Measurements from ENCODE around the gene SLC35E4. TPM values are rescaled to one million over a fixed set of nuclear protein-coding genes. Genes with fewer than 3 reads are reported as not detected.

SLC35E4 gene
- total and polyA plus RNA-seq, 2 donors, result 1.6 to 5.3 TPM

- peak; percentile 35 for DNase-seq (ENCODE audit: extremely low spot score)
- Histone ChIP-seq H3K27ac (ENCODE audit: low read depth) (no peak overlapping the region), H3K4me1 (ENCODE audit: insufficient read depth) (no peaks in the 10 kb centered on the region), H3K4me3 (ENCODE audit: low read depth, low read length) (no peak overlapping the region), H3K36me3 (ENCODE audit: insufficient read depth) (no peaks in the 10 kb centered on the region)
- WGBS, result 67% methylated on average over 7 of the region's 7 CpGs
These were observed 13.9 kb downstream of the SLC35E4 start for GRCh38 chr22:30649430-30650007.

- H3K4me1 ChIP-seq (ENCODE audit: insufficient read depth), result no peaks in the 10 kb centered on the region
- H3K36me3 ChIP-seq (ENCODE audit: insufficient read depth), result no peaks in the 10 kb centered on the region
- WGBS, result 55% methylated on average over 5 of the region's 5 CpGs
- DNase-seq (ENCODE audit: extremely low spot score), result no peak
- no peak overlapping the region for H3K27ac ChIP-seq (ENCODE audit: low read depth)
- H3K4me3 ChIP-seq (ENCODE audit: low read depth, low read length), result no peak overlapping the region
These were observed 15.0 kb downstream of the SLC35E4 start for GRCh38 chr22:30650508-30651116.

- DNase-seq (ENCODE audit: extremely low spot score), result no peak
- Histone ChIP-seq H3K36me3 (ENCODE audit: insufficient read depth) (no peaks in the 10 kb centered on the region), H3K27ac (ENCODE audit: low read depth) (no peak overlapping the region), H3K4me3 (ENCODE audit: low read depth, low read length) (no peak overlapping the region), H3K4me1 (ENCODE audit: insufficient read depth) (no peaks in the 10 kb centered on the region)
- WGBS, result 81% methylated on average over 2 of the region's 2 CpGs
These were observed 17.3 kb downstream of the SLC35E4 start for GRCh38 chr22:30652852-30653251.

DNA sequence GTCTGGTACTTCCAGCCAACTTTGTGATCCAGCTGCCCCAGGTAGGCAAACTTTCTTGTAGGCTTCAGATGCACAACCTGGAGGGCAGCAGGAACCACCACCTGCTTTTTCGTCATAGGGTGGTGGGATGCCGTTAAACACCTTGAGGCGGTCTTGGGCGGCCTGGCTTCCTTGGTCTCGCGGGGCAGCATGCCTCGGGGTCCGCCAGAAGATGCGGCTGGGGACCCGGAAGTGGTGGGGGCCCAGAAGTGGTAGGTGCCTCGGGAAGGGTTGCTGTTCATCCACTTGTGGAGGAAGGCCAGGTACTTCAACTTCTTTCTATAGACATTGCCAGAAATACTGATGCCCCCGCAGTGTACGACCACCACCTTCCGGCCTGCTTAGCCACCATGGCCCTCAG, 18.8 kb downstream of the SLC35E4 start:
- no peak overlapping the region for H3K27ac ChIP-seq (ENCODE audit: low read depth)
- DNase-seq (ENCODE audit: extremely low spot score), result no peak
- H3K4me1 ChIP-seq (ENCODE audit: insufficient read depth), result no peaks in the 10 kb centered on the region
- H3K4me3 ChIP-seq (ENCODE audit: low read depth, low read length), result no peak overlapping the region
- no peaks in the 10 kb centered on the region for H3K36me3 ChIP-seq (ENCODE audit: insufficient read depth)
- WGBS, result 98% methylated on average over 14 of the region's 14 CpGs

GRCh38 chr22:30655532-30655931, 20.0 kb downstream of the SLC35E4 start:
- 71% methylated on average over 3 of the region's 3 CpGs for WGBS
- no peaks in the 10 kb centered on the region for H3K36me3 ChIP-seq (ENCODE audit: insufficient read depth)
- no peak for DNase-seq (ENCODE audit: extremely low spot score)
- no peak overlapping the region for H3K4me3 ChIP-seq (ENCODE audit: low read depth, low read length)
- no peak overlapping the region for H3K27ac ChIP-seq (ENCODE audit: low read depth)
- H3K4me1 ChIP-seq (ENCODE audit: insufficient read depth), result no peaks in the 10 kb centered on the region

DNA sequence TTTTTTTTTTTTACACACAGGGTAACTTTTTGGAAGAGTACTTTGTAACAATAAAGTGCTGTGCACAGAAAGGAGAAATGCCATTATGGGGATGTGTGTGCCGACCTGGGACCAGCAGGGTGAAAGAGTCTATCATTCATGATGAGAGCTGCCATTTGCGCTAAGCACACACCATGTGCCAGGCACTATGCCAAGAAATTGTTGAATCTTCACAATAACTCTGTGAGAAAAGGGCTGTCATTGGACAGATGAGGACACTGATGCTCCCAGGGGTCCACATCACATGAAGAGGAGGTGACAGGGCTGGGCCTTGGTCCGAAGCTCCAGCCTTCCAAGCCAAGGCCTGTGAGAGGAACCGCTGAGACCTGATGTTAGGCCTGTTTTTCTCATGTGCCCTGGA, 26.5 kb downstream of the SLC35E4 start:
- WGBS, result 94% methylated on average over 4 of the region's 4 CpGs
- no peaks in the 10 kb centered on the region for H3K4me1 ChIP-seq (ENCODE audit: insufficient read depth)
- peaks cover 2% of the 10 kb centered on the region for H3K36me3 ChIP-seq (ENCODE audit: insufficient read depth)
- no peak overlapping the region for H3K4me3 ChIP-seq (ENCODE audit: low read depth, low read length)
- H3K27ac ChIP-seq (ENCODE audit: low read depth), result no peak overlapping the region
- DNase-seq (ENCODE audit: extremely low spot score), result no peak

GRCh38 chr22:30664798-30665197, 29.2 kb downstream of the SLC35E4 start:
- WGBS, result 98% methylated on average over 13 of the region's 13 CpGs
- Histone ChIP-seq H3K4me3 (ENCODE audit: low read depth, low read length) (no peak overlapping the region), H3K27ac (ENCODE audit: low read depth) (no peak overlapping the region), H3K4me1 (ENCODE audit: insufficient read depth) (no peaks in the 10 kb centered on the region), H3K36me3 (ENCODE audit: insufficient read depth) (peaks cover 2% of the 10 kb centered on the region)
- DNase-seq (ENCODE audit: extremely low spot score), result no peak

DNA sequence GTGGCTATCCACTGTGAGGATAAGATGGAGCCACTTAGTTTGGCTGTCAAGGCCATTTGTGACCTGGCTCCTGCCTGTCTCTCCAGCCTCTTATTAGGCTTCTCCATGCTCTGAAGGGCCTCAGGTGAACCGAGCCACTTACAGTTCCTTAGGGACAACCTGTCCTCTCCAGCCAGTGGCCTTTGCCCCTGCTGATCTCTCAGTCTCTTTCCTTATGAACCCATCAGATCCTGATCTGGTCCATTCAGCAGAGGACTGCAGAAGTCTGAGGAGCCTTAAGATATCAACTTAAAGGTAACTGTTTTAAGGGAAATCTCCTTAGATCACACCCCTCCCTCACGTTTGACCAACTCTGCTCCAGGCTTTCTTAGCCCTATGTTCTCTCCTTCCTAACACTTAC, 29.7 kb downstream of the SLC35E4 start:
- no peak for DNase-seq (ENCODE audit: extremely low spot score)
- 90% methylated on average over 2 of the region's 2 CpGs for WGBS
- Histone ChIP-seq H3K36me3 (ENCODE audit: insufficient read depth) (peaks cover 2% of the 10 kb centered on the region), H3K4me1 (ENCODE audit: insufficient read depth) (no peaks in the 10 kb centered on the region), H3K4me3 (ENCODE audit: low read depth, low read length) (no peak overlapping the region), H3K27ac (ENCODE audit: low read depth) (no peak overlapping the region)

DNA sequence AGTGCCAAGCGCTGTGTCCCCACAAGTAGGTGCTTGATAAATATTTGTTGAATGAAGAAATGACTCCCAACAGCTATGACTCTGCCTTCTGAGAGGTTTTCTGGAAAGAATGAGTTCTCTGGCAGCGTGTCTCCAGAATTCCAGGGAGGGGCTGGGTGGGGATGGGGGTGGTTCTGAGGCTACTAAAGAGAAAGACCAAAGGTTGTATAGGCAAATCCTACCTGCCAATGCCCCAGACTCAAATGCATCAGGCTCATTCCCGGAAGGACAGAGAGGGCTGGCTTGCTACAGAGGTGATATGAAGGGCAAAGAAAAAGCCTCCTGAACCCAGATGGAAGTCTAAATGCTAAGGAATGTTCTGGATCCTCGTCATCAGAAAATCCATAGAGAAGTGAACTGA, 30.2 kb downstream of the SLC35E4 start:
- Histone ChIP-seq H3K36me3 (ENCODE audit: insufficient read depth) (peaks cover 2% of the 10 kb centered on the region), H3K4me3 (ENCODE audit: low read depth, low read length) (no peak overlapping the region), H3K27ac (ENCODE audit: low read depth) (no peak overlapping the region), H3K4me1 (ENCODE audit: insufficient read depth) (no peaks in the 10 kb centered on the region)
- DNase-seq (ENCODE audit: extremely low spot score), result no peak
- WGBS, result 92% methylated on average over 4 of the region's 4 CpGs

DNA sequence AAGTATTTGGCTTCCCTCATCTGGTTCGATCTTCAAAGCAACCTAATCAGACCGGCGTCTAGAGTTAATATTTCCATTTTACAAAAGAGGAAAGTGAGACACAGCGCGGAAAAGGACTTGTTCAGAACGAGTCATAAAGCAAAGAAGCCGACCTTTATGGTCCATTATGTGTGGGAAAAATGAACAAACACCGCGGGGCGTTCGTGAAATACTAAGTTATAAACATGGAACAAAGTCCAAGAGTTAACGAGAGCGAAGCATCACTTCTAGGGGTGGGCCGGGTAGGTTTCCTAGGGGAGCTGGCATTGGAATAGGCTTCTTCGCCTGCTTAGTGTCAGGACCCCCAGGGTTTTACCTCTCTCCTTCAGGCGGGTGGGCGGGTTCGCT, 31.5 kb downstream of the SLC35E4 start:
- 1% methylated on average over 18 of the region's 18 CpGs for WGBS
- peaks cover 2% of the 10 kb centered on the region for H3K36me3 ChIP-seq (ENCODE audit: insufficient read depth)
- no peak overlapping the region for H3K27ac ChIP-seq (ENCODE audit: low read depth)
- no peak for DNase-seq (ENCODE audit: extremely low spot score)
- no peaks in the 10 kb centered on the region for H3K4me1 ChIP-seq (ENCODE audit: insufficient read depth)
- H3K4me3 ChIP-seq (ENCODE audit: low read depth, low read length), result peak overlapping the region; percentile 85

DNA sequence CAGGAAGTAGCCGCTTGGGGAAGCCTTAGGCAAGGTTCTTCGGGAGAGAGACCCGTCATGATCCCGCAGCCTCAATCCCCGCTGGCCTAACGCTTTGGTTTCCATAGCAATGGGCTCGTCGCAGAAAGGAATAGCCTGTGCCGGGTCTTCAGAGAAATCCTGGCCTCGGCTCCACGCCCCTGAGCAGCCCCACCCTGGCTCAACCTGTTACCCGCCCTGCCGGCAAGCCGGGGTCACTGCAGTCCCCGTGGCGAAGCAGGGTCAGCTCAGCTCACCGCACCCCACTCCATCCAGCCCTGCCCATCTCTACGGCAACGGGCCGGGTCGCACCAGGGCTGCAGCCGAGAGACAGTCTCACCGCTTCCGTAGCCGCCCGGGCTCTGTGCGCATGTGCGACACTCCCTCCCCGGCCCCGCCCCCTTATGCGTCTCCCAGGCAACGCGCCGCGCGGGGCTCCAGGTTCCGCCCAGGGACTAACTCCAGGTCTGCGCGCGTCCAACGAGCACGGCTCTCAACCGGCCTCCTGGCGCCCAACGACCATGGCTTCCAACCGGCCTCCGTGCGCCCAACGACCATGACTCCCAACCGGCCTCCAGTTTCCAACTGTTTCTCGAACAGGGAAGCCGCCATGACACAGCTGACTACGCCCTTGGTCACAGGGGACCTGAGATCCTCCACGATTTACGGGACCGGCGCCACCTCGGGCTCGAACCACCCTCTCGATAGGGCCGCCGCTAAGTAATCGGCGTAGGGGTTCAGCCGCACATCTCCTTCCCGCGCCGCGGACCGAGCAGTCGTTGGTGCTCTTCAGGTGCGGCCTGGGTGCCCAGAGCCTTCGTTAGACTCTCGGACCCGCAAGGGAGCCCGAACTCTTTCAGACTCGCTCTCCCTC, 32.2 kb downstream of the SLC35E4 start, which contains the start of gene DUSP18:
Gene DUSP18, minus strand, starts transcription at position 382 of the 892 bp plus-strand sequence. CDS start 3,872 bp downstream, outside the sequence.
- peak within 1 kb of the TSS; percentile 85 for H3K4me3 ChIP-seq (ENCODE audit: low read depth, low read length)
- H3K4me1 ChIP-seq (ENCODE audit: insufficient read depth), result no peaks in the 10 kb centered on the region
- WGBS, result under 1% methylated on average over 77 of the region's 77 CpGs
- peaks cover 2% of the 10 kb centered on the region for H3K36me3 ChIP-seq (ENCODE audit: insufficient read depth)
- H3K27ac ChIP-seq (ENCODE audit: low read depth), result no peak within 1 kb of the TSS
- peak; percentile 84 for DNase-seq (ENCODE audit: extremely low spot score)

- WGBS, result 31% methylated on average over 10 of the region's 10 CpGs
- H3K4me1 ChIP-seq (ENCODE audit: insufficient read depth), result no peaks in the 10 kb centered on the region
- DNase-seq (ENCODE audit: extremely low spot score), result no peak
- peak overlapping the region; percentile 85 for H3K4me3 ChIP-seq (ENCODE audit: low read depth, low read length)
- peaks cover 2% of the 10 kb centered on the region for H3K36me3 ChIP-seq (ENCODE audit: insufficient read depth)
- no peak overlapping the region for H3K27ac ChIP-seq (ENCODE audit: low read depth)
These were observed 32.8 kb downstream of the SLC35E4 start for GRCh38 chr22:30668386-30668710.

- DNase-seq (ENCODE audit: extremely low spot score), result no peak
- no peak overlapping the region for H3K4me3 ChIP-seq (ENCODE audit: low read depth, low read length)
- 66% methylated on average over 3 of the region's 3 CpGs for WGBS
These were observed 35.5 kb downstream of the SLC35E4 start for GRCh38 chr22:30671071-30671470.

DNA sequence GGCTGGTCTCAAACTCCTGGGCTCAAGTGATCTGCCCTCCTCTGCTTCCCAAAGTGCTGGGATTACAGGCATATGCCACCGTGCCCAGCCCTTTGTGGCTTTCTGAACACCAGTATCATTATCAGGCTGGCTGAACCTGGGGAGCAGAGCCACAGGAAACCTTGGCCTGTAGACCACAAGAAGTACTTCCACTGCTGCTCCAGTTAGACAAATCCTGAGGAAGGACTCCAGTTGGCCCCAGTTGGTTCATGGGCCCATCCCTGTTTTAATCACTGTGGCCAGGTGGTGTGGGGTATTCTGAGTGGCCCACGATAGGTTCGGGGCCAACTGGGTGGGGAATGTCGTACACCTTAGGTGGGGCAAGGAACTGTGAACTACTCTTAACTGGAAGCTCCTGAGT, 37.6 kb downstream of the SLC35E4 start:
- DNase-seq (ENCODE audit: extremely low spot score), result no peak
- Histone ChIP-seq H3K4me1 (ENCODE audit: insufficient read depth) (no peaks in the 10 kb centered on the region), H3K36me3 (ENCODE audit: insufficient read depth) (no peaks in the 10 kb centered on the region), H3K27ac (ENCODE audit: low read depth) (no peak overlapping the region), H3K4me3 (ENCODE audit: low read depth, low read length) (no peak overlapping the region)
- WGBS, result 87% methylated on average over 4 of the region's 4 CpGs

More at GRCh38 chr22:30671071-30671470, 35.5 kb downstream of the SLC35E4 start:
- Histone ChIP-seq H3K27ac (ENCODE audit: low read depth) (no peak overlapping the region), H3K36me3 (ENCODE audit: insufficient read depth) (no peaks in the 10 kb centered on the region), H3K4me1 (ENCODE audit: insufficient read depth) (no peaks in the 10 kb centered on the region)

Data from urinary bladder (tissue), 4 donors.